Subcutaneous adipose tissue (tissue), 4 donors: ENCODE measurements around the gene METAP1D. TPM values are rescaled to one million over a fixed set of nuclear protein-coding genes. Genes with fewer than 3 reads are reported as not detected.

Source experiments
- CTCF ChIP-seq: fragments of 450-650 bp; IDR thresholded peaks from one replicate; pipeline ENCODE4 v1.5.1; 2016; ENCODE audit warnings: low read depth, mild to moderate bottlenecking, control low read depth, antibody characterized with exemption, moderate library complexity
- total RNA-seq, 4 donors: library from RNA; depleted of rRNA; stranded (reverse); fragments of >200 nt; gene quantifications; one replicate each; pipeline ENCODE4 v1.1.0, GENCODE V29; 2016

METAP1D gene
- total RNA-seq, 4 donors from 2014 or later = 4.8 to 14.3 (median 6.6) TPM

GRCh38 chr2:172079416-172079815 is 79.7 kb downstream of the METAP1D start:
- no peak for TF ChIP-seq CTCF

- no peak for TF ChIP-seq CTCF
Measured at GRCh38 chr2:172079838-172080640, 80.3 kb downstream of the METAP1D start.

GRCh38 chr2:172080641-172081220 is 81.0 kb downstream of the METAP1D start:
- TF ChIP-seq CTCF = no peak

- no peak for TF ChIP-seq CTCF
Measured at GRCh38 chr2:172081221-172082022, 81.7 kb downstream of the METAP1D start.

GRCh38 chr2:172082105-172082943 is 82.6 kb downstream of the METAP1D start:
- no peak for TF ChIP-seq CTCF

GRCh38 chr2:172082944-172083627 is 83.3 kb downstream of the METAP1D start:
- no peak for TF ChIP-seq CTCF
